Rectal smooth muscle tissue (tissue), 1 donor: ENCODE results near the gene THG1L.

Experiments
- H3K27ac ChIP-seq: one replicate; pipeline ENCODE4 v1.7.0; 2013; ENCODE audit warnings: low read depth, low read length, inconsistent platforms
- H3K27me3 ChIP-seq: one replicate; pipeline ENCODE4 v1.7.0; 2013; ENCODE audit warnings: low read length; ENCODE audit not compliant: control insufficient read depth, insufficient read depth
- H3K36me3 ChIP-seq: one replicate; pipeline ENCODE4 v1.7.0; 2013; ENCODE audit warnings: low read length; ENCODE audit not compliant: control insufficient read depth, insufficient read depth
- H3K4me1 ChIP-seq: one replicate; pipeline ENCODE4 v1.7.0; 2013; ENCODE audit warnings: low read length; ENCODE audit not compliant: control insufficient read depth, insufficient read depth
- H3K4me3 ChIP-seq: one replicate; pipeline ENCODE4 v1.7.0; 2013; ENCODE audit warnings: low read length
- H3K9ac ChIP-seq: one replicate; pipeline ENCODE4 v1.7.0; 2013; ENCODE audit warnings: low read length

THG1L gene

DNA sequence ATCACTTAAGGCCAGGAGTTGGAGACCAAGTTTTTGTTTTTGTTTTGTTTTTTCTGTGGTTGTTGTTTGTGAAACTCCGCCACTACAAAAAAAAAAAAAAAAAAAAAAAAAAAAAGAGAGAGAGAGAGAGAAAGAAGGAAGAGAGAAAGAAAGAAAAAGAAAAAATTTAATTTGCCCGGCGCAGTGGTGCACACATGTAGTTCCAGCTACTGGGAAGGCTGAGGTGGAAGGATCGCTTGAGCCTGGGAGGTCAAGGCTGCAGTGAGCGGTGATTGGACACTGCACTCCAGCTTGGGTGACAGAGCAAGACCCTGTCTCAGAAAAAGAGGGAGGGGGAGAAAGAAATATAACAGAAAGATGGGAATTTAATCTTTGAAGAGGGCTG, 902 bp downstream of the THG1L start:
- peak overlapping the region; percentile 96 for H3K27ac ChIP-seq
- no peaks in the 10 kb centered on the region for H3K36me3 ChIP-seq
- peak overlapping the region; percentile 91 for H3K4me3 ChIP-seq
- peaks cover 4% of the 10 kb centered on the region for H3K4me1 ChIP-seq
- no peaks in the 10 kb centered on the region for H3K27me3 ChIP-seq
- no peak overlapping the region for H3K9ac ChIP-seq

DNA sequence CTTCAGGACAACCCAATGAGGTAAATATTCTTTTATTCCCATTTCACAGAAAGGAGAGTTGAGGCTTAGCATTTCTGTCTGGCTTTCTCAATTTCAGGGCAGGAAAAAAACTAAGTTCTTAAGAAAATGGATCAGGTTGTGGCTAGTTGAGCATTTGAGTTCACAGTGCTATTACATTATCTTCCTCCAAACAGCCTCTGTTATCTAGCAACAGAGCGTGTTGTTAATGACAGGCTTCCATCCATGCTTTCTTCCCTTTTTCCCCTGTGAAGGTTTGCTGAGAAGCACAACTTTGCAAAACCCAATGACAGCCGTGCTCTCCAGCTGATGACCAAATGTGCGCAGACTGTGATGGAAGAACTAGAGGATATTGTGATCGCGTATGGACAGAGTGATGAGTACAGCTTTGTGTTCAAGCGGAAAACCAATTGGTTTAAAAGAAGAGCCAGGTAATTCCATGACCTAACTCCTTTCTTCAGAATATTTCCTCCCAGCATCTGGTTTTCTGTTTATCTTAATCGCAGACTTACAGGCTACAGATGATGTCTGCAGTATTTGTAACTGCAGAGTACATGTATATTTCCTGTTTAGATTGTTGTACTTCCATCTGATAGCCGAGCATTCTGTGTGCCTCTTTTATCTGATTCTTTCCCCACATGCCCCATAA, 1.5 kb downstream of the THG1L start:
- Histone ChIP-seq H3K27ac (no peak overlapping the region), H3K4me1 (peaks cover 4% of the 10 kb centered on the region), H3K36me3 (no peaks in the 10 kb centered on the region), H3K27me3 (no peaks in the 10 kb centered on the region), H3K4me3 (no peak overlapping the region), H3K9ac (no peak overlapping the region)

GRCh38 chr5:157734436-157734835, 3.2 kb downstream of the THG1L start:
- no peak overlapping the region for H3K4me3 ChIP-seq
- H3K27me3 ChIP-seq = no peaks in the 10 kb centered on the region
- H3K36me3 ChIP-seq = peaks cover 5% of the 10 kb centered on the region
- H3K27ac ChIP-seq = no peak overlapping the region
- H3K9ac ChIP-seq = no peak overlapping the region
- peaks cover 4% of the 10 kb centered on the region for H3K4me1 ChIP-seq

GRCh38 chr5:157735991-157736390, 4.8 kb downstream of the THG1L start:
- Histone ChIP-seq H3K27me3 (no peaks in the 10 kb centered on the region), H3K4me3 (no peak overlapping the region), H3K27ac (no peak overlapping the region), H3K9ac (no peak overlapping the region), H3K36me3 (peaks cover 6% of the 10 kb centered on the region), H3K4me1 (peaks cover 4% of the 10 kb centered on the region)

- H3K4me1 ChIP-seq = peaks cover 3% of the 10 kb centered on the region
- no peak overlapping the region for H3K4me3 ChIP-seq
- H3K9ac ChIP-seq = no peak overlapping the region
- peaks cover 6% of the 10 kb centered on the region for H3K36me3 ChIP-seq
- H3K27ac ChIP-seq = no peak overlapping the region
- H3K27me3 ChIP-seq = no peaks in the 10 kb centered on the region
These were observed 8.4 kb downstream of the THG1L start for GRCh38 chr5:157739388-157740228.

- Histone ChIP-seq H3K36me3 (peaks cover 6% of the 10 kb centered on the region), H3K27ac (no peak overlapping the region), H3K9ac (no peak overlapping the region), H3K4me3 (no peak overlapping the region), H3K4me1 (peaks cover 3% of the 10 kb centered on the region), H3K27me3 (no peaks in the 10 kb centered on the region)
These were observed 9.0 kb downstream of the THG1L start for GRCh38 chr5:157740229-157740610.

DNA sequence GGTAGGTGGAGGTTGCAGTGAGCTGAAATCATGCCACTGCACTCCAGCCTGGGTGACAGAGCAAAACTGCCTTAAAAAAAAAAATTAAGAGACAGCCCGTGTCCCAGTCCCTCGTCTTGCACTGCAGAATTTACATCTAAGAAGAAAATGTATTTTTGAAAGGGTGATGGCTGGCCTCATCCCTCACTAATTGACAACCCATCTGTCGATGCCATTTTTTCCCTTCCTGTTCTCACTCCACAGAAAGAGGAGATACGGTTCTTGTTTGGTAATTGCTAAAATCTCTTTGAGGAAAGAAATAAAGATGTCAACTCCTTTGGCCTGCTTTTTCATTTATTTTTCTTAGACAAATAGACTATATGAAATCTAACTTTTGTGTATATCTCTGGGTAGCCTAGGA, 9.9 kb downstream of the THG1L start:
- H3K9ac ChIP-seq = no peak overlapping the region
- no peak overlapping the region for H3K4me3 ChIP-seq
- H3K27ac ChIP-seq = no peak overlapping the region
- peaks cover 6% of the 10 kb centered on the region for H3K36me3 ChIP-seq
- H3K4me1 ChIP-seq = peaks cover 3% of the 10 kb centered on the region
- H3K27me3 ChIP-seq = no peaks in the 10 kb centered on the region

- Histone ChIP-seq H3K27me3 (no peaks in the 10 kb centered on the region), H3K36me3 (peaks cover 3% of the 10 kb centered on the region), H3K27ac (peak within 1 kb of the TSS; percentile 28)
These were observed 12.2 kb downstream of the THG1L start, which contains the start of gene LSM11 for GRCh38 chr5:157743163-157744050. Gene LSM11 (plus strand): TSS chr5:157743712. CDS start chr5:157743751, 39 bp downstream.

DNA sequence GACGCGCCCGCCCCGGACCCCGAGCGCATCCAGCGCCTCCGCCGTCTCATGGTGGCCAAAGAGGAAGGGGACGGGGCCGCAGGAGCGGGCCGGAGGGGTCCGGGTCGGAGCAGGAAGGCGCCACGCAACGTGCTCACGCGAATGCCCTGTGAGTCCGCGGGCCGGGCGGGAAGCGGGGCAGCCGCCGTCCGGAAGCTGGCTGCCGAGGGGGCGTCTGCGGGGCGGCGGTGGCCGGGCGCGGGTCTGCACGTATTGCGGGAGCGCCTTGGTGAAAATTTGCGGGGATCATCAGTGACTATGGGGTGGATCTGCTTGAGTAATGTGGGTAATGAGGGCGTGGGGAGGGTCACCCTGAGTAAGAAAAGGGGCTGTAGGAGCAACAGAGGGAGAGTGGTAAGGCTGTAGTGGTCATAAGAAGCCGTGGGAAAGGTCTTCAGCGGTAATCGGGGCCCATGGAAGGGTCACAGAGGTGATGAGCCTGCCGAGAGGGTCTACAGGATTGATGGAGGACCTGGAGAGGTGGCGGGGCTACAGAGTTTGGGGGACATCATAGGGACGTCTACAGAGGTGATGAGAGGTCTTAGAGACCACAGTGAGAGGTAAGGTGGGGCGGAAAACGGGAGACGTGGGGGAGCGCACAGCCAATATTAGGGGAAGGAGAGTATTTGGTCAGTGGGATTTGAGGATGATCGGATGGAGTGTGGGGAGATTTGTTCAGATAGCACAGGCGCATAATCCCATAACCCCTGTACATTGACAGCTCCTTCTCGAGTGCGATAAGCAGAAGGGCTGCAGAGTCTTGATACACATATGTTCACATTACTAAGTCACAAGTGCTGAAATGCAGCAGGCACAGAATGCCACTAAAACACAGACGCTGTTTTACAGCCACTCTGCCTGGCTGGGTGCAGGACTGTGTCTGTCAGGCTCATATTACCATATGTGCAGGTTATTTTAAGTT, 13.1 kb downstream of the THG1L start:
- Histone ChIP-seq H3K27me3 (no peaks in the 10 kb centered on the region), H3K9ac (peak overlapping the region; percentile 79)

More at GRCh38 chr5:157743163-157744050, 12.2 kb downstream of the THG1L start, which contains the start of gene LSM11:
- peak within 1 kb of the TSS; percentile 82 for H3K4me3 ChIP-seq
- peaks cover 3% of the 10 kb centered on the region for H3K4me1 ChIP-seq
- peak within 1 kb of the TSS; percentile 79 for H3K9ac ChIP-seq

DNA sequence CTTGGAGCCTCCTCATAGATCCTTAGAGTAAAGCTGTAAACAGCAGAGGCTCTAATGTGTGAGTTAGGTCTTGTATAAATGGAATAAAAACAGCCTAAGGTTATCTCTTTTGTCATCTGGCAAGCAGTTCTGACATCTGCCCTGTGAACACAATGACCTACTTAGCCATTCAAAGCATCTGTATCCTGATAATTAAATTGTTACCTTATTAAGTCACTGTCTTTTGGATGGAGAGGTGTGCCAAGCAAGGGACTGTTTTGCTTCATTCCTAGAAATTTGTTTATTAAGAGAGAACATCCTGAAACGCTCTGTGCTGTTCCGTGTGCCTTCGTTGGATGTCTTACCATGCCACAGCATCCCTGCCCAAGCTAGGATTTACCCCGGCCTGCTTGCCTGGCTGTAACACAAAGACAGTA, 13.8 kb downstream of the THG1L start:
- Histone ChIP-seq H3K36me3 (no peaks in the 10 kb centered on the region), H3K27me3 (no peaks in the 10 kb centered on the region), H3K4me3 (peak overlapping the region; percentile 82), H3K27ac (peak overlapping the region; percentile 28), H3K9ac (no peak overlapping the region), H3K4me1 (peaks cover 3% of the 10 kb centered on the region)

More for the DNA sequence above, 13.1 kb downstream of the THG1L start:
- Histone ChIP-seq H3K4me1 (peaks cover 3% of the 10 kb centered on the region), H3K4me3 (peak overlapping the region; percentile 82), H3K27ac (peak overlapping the region; percentile 28), H3K36me3 (peaks cover 2% of the 10 kb centered on the region)

DNA sequence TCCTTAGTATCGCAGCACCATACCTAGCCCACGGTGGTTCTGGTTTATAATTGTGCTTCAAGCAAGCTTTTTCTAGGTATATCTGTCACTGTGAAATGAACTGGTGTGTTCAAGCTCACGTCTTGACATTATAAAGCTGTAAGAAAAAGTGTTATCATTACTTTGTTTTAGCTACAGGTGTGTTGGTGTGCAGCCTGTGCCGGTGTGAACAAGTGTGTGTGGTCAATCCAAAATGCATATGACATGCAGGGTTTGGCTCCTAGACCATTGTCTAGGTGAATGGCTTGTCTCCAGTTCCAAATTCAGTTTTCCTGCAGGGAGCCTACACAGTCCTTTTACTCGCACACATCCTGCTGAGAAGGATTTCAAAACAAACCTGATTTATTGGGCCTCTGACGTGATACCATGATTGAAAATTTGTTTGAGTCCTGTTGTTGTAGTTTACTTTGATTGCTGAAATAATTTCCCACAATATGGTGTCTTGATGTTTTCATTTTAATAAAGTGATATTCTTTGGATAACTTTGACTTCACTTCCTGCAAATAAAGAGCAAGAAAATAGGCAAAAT, 16.0 kb downstream of the THG1L start:
- Histone ChIP-seq H3K4me1 (peaks cover 3% of the 10 kb centered on the region), H3K36me3 (no peaks in the 10 kb centered on the region), H3K27ac (no peak overlapping the region), H3K9ac (no peak overlapping the region), H3K27me3 (no peaks in the 10 kb centered on the region), H3K4me3 (no peak overlapping the region)
